ENCODE results near the gene GRHPR.

Gene GRHPR

DNA sequence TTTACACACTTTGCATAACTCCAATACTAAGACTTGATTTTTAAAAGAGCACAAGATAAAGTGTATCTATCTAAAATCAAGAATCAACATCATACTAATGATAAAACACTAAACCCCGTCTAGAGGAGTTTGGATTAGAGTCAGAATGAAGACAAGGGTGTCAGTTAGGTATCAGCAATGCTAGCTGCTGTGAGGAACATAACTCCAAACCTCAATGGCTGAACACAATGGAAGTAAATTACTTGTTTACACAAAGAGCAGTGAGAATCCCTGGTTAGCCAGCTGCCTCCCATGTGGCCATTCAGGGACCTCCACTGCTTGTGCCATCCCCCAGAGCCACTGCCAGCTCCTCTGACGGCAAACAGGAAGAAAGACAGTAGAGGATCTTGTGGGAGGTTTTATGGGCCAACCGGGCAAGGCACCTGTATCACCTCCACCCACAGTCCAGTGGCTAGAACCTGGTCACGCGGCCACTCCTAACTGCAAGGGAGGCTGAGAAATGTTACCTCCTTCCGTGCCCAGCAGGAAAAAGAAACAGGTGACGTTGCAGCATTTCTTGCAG is 24.0 kb upstream of the GRHPR start:
- no peak for DNase-seq (ENCODE audit: low spot score)

DNA sequence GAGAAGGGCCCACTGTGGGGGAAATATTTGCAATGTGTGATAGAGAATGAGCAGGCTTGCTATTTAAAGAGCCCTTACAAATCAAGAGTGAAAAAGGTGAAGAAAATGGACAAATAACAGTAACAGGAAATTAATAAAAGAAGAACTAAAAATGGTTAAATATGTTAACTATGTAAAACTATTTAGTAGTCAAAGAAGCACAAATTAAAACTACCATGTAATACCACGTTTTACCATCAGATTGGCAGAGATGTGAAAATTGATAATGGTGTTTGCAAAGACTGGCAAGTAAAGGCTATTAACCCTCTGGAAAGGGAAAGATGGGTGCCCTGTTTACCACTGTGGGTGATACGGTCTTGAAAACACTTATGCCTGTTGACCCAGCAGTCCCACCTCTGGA is 23.2 kb upstream of the GRHPR start:
- DNase-seq (ENCODE audit: low spot score), result no peak

DNA sequence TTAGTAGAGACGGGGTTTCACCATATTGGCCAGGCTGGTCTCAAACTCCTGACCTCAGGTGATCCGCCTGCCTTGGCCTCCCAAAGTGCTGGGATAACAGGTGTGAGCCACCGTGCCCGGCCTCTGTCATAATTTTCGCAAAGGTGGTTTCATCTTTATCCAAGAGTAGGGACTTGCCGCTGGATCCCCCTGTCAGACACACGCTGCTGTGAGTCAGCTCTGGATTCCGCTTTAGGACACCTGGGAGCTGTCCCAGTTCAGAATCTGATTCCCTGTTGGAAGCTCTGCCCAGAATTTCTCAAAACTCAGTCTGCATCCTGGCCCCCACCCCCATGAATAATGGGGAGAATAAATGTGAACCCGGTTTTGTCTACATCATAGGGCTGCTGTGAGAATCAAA is 17.9 kb upstream of the GRHPR start:
- no peak for DNase-seq (ENCODE audit: low spot score)

DNA sequence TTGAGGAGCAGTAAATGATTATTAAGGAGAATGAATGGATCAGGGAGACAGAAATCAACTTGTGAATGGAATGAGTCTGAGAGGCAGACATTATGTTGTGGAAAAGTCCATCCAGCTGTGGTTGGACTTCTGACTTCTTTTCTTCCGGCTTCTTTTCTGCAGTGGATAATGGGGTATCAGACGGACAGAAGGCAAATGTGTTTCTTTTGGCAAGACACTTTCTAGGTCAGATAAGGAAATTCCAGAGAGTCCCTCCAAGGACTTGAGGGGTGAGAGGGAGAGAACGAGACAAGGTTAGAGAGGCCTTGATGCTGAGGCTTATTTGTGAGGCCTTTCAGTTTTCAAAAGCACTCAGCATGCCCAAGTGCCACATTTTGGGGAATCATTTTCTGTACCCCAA is 17.1 kb upstream of the GRHPR start:
- no peak for DNase-seq (ENCODE audit: low spot score)

DNA sequence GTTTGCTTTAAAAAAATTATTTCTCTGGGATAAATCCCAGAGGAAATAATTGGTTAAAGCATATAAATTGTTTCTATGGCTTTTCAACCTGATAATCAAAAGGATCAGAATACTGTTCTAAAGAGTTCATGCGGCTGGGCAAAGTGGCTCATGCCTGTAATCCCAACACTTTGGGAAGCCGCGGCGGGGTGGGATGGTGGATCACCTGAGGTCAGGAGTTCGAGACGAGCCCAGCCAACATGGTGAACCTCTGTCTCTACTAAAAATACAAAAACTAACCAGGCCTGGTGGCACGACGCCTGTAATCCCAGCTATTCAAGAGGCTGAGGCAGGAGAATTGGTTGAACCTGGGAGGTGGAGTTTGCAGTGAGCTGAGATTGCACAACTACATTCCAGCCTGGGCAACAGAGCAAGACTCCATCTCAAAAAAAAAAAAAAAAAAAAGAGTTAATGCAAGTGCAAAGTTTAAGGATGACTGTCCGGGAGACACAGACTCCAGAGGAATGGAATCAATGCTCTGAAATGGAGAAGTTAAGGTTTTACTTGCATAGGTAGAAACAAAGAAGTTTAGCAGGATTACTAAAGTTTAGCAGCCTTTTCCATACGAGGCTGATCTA is 16.6 kb upstream of the GRHPR start:
- no peak for DNase-seq (ENCODE audit: low spot score)

DNA sequence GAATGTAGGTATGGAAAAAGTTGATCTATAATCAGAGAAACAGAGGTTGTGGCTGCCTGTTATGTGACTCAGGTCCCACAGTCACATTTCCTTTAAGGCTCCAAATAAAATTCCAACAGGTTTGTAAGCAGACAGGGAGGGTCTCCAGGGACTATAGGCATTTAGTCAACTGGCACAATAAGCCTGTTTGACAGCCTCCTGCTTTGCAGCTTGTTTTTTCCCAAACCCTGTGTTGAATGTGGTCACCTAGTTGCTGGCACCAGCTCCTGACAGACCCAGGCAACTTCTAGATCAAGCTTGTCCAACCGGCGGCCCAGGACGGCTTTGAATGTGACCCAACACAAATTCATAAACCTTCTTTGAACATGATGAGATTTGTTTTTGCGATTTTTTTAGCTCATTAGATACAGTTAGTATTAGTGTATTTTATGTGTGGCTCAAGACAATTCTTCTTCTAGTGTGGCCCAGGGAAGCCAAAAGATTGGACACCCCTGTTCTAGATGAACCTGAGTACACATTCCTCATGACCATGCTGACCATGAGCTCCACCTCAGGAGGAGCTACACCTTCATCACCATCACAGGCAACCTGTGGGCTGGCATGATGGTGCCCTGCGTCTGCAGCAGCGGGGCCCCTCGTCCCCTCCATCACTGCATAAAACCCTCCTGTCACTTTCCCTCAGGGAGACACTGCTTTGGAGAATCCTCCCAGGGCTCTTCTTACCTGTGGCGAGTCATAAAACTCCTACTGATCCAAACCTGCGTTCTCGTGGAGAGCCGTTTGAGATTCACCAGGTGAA is 15.7 kb upstream of the GRHPR start:
- DNase-seq (ENCODE audit: low spot score), result no peak

DNA sequence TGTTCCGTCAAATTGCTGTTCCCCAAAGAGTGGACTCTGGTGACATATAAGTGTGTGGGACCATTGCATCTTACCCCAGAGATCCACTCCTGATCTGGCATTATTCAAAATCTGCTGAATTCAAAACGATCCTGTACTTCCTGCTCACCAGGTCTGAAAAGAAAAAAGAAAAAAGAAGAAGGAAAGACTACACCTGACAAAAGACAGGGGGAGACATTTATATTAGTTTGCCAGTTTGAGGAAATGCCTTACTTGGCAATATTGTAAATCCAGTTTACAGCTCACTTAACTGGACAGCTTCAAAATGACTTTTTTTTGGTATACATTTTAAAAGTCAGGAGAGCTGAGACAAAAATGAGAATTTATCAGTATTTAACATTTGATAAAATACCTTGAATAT is 15.0 kb upstream of the GRHPR start:
- DNase-seq (ENCODE audit: low spot score), result no peak

DNA sequence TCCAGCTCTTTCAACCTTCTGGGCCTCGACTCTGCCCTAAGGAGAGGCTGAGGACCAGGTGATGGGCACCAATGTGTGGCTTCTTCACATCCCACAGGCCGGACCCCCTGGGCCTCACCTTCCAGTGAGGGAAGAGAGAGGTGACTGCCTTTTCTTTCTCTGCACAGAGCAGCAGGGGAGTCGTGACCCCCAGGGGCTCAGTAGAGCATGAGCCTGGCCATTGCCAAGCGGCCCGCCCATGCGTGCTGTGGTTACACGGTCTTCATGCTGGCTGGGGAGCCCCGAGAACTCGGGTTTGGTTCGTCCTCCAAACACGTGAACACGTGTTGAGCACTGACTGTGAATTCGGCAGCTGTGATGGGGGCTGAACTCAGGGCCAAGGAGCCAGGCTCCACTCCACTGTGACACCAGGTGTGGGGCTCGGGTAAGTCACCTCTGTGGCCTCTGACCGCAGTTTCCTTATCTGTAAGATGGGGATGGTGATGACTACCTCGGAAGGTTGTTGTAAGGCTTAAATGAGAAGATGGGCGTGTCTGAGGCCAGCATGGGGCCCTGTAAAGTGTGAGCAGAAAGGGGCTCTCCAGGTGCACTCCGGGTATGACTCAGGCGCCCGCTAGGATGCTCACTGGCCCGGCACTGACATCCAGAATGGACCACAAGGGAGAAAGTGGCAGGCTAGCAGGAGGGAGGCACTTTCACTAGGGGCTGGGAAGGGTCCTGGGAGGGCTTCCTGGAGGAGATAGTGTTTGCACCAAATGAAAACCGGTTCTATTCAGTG is 13.4 kb upstream of the GRHPR start:
- DNase-seq (ENCODE audit: low spot score), result no peak

DNA sequence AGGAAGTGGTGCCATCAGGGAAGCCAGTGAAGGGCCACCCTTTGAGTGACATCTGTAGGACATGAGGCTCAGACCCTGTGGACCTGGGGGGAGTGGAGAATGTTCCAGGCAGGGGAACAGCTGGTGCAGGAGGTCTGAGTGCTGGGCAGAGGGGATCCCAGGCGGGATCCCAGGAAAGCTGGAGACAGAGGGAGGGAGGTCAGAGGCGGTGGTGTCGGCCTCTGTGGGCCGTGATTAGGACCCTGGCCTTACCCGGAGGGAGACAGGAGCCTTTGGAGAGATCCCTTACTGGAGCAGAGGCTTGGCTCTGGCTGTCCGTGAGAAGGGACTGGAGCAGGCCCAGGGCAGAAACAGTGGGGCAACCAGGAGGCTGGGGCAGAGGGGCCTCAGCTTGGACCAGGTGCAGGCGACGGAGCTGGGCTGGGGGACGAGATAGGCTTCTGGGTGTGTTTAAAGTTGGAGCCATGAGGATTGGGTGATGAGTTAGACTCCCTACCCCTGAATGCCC is 12.1 kb upstream of the GRHPR start:
- no peak for DNase-seq (ENCODE audit: low spot score)

DNA sequence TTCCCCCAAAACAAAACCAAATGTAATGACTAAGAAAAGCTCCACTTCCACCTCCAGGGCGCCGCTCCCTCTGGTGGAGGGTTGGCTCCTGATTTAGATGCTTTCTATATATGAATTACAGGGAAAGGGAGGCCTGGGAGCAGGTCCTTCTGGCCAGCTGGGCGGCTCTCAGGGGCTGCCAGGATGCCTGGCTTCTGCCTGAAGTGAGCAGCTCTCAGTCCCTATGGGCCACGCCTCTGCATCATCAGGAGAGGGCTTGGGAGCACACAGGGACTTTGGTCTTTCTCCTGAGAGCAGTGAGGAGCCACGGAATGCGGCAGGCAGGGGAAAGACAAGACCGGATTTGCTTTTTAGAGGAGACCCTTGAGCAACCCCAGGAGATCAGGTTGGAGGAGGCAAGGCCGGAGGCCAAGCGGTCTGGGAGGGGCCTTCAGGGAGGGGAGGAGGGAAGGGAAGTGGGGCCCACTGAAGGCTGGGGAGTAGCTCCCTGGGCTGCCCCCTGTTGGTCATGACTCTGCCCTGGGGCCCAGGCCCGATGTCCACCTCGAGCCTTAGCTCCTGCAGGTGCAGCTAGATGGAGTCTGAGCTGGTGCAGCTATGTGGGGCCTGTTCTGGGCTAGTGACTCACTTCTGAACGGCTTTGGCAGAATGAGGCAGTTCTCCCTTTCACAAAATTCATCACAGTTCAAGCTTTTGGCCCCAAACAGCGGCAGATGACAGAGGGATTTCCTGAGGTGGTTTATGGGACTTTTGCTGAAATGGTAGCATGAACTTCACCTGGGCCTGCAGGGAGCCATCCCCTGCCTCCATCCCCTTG is 11.3 kb upstream of the GRHPR start:
- peak; percentile 52 for DNase-seq (ENCODE audit: low spot score)

DNA sequence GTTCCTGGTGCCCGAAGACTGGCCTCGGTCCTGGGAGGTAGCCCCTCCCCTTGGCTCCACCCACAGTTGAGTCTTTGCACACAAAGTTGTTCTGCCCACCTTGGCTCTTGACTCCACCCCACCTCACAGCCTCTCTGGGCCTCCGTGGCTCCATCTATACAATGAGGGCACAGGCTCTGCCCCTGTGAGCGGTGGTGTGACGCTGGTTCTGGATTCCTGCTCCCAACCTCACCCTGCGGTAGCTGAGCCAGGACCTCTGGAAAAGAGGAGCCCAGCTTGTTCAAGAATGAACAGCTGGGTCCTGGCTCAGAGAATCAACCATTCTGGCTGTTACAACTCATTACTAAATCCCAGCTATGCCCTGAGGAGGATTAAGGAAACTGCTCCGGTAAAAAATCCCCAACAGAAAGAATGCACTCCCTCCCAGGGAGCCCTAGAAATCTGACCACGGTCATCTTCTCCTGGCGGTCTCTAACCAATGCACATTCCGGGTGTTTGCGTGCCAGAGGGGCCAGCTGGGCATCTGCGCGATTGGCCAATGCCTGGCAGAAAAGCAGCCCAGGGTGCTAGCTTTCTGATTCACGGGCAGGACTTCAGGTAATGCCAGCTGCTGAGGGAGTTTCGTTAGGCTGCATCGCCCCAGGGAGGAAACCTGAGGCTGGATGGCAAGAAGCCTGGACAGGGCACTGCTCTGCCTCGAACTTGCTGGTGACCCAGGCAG is 9.9 kb upstream of the GRHPR start:
- DNase-seq (ENCODE audit: low spot score), result peak; percentile 27

DNA sequence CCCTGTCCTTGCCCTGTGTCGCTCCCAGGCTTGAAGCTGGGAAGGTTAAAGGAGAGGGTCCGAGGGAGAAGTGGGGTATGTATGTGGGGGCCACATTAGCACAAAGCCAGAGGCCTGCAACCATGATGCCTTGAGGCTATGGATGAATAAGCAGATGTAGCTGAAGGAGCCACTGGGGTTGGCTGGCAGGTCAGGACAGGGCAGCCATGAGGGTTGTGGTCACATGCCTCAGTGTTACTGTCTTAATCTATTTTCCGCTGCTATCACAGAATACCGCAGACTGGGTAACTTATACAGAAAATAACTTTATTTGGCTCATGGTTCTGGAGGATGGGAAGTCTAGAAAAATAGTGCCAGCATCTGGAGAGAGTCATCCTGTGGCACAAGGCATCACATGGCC is 9.2 kb upstream of the GRHPR start:
- no peak for DNase-seq (ENCODE audit: low spot score)

DNA sequence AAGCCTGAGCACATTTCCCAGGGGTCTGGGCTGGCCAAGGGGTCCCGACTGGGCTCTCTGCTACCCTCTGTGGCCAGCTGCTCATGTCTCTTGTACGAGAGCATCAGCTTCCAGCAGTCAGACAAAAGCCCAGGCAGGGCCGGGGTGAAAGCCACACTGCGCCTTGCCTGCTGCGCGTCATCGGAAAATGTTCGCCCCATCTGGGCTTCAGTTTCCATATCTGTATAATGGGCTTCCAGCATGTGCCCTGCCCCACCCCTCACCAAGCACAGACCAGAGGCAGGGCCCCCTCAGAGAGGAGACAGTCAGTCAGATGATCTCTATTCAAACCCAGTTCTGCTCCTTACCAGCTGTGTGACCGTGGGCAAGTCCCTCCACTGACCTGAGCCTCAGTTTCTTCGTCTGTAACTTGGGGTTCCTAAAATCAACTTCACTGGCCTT is 8.0 kb upstream of the GRHPR start:
- DNase-seq (ENCODE audit: low spot score), result no peak

DNA sequence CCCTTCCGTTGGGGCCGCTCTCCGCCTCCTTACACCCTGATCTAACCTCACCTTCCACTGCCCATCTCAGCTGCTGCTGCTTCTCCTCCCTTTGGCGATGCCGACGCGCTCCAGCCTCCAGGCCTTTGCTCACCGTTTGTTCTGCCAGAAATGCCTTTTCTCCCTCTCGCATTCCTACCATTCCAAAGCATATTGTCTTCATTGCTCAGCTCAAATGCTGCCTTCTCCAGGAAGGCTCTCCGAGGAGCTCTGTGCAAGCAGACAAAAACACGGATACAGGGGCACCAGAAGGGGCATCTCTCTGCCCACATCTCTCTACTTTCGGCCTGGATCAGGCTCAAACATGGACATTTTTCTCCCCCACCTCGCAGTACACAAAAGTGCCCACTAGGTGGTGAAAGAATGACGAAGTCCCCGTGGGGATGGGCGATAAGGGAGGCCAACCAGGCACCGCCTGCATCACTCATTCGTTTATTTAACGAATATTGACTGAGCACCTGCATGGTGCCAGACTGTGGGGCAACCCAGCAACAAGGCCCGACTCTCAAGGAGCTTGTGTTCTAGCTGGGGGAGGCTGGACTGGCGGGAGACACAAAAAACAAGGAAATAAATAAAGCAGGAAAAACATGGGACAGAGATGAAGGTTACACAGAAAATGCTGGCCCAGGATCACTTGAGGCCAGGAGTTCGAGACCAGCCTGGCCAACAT is 7.3 kb upstream of the GRHPR start:
- peak; percentile 81 for DNase-seq (ENCODE audit: low spot score)

DNA sequence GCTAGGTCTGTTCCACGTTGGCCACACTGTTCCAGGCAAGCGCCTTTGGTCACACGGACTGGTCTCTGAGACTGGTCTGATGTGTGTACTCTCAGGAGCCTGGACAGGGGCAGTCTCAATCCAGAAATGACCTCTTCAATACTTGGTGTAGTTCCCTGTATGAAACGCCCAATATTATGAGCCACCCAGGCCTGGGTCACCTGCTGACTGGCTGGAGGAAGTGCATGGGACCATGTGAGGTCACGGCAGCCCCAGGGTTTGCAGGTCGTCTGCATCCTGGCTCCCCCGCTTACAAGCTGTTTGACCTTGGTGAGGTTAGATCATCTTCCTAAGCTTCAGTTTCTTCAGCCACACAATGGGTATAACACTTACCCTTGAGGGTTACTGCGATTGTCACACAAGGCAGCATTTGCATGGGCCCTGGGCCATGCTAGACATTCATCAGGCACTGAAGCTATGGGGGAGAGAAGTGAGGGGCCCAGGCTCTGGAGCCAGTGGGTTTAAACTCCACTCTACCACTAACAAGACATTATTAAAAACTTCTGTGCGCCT is 5.2 kb upstream of the GRHPR start:
- DNase-seq (ENCODE audit: low spot score), result no peak

DNA sequence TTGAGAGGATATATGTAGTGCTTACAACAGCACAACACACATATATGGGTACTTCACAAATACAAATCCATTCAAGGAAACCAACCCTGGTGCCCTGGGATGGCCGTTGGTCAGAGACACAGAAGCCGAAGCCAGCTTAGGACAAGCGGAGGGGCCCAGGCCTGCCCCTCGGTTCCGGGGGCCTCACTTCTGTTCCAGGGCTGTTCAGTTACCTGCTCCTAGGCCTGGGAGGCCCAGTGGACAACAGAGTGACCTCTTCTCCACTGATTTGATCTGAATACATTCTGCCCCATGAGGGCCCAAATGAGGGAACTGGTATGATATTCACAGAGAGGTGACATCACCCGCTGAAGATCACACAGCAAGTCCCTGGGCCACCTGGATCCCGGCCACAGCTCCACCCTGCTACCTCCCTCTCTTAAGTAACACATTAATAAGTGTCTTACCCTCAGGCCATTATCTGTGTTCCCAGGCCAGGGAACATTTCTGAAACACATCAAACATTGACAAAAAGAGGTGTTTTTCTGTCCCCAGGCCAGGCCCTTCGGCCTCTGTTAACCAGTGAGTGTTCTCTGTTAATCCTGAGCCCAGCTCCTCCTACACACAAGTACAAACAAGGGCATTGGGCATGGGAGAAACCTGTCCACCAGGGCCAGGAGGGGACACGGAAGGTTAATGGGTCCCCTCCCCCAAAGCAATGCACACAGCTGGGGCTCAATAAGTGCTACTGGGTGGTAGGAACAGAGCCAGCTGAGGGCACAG is 4.5 kb upstream of the GRHPR start:
- no peak for DNase-seq (ENCODE audit: low spot score)

DNA sequence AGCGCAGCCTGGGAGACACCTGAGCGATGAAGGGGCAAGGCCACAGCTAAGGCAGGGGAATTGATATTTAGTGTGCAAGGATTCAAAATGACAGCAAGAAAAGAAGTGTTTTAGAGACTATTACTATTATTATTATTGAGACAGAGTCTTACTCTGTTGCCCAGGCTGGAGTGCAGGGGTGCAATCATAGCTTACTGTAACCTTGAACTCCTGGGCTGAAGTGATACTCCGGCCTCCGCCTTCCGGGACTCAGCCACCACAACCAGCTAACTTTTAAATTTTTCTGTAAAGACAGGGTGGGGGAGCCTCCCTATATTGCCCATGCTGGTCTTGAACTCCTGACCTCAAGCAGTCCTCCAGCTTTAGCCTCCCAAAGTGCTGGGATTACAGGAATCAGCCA is 3.3 kb upstream of the GRHPR start:
- no peak for DNase-seq (ENCODE audit: low spot score)

DNA sequence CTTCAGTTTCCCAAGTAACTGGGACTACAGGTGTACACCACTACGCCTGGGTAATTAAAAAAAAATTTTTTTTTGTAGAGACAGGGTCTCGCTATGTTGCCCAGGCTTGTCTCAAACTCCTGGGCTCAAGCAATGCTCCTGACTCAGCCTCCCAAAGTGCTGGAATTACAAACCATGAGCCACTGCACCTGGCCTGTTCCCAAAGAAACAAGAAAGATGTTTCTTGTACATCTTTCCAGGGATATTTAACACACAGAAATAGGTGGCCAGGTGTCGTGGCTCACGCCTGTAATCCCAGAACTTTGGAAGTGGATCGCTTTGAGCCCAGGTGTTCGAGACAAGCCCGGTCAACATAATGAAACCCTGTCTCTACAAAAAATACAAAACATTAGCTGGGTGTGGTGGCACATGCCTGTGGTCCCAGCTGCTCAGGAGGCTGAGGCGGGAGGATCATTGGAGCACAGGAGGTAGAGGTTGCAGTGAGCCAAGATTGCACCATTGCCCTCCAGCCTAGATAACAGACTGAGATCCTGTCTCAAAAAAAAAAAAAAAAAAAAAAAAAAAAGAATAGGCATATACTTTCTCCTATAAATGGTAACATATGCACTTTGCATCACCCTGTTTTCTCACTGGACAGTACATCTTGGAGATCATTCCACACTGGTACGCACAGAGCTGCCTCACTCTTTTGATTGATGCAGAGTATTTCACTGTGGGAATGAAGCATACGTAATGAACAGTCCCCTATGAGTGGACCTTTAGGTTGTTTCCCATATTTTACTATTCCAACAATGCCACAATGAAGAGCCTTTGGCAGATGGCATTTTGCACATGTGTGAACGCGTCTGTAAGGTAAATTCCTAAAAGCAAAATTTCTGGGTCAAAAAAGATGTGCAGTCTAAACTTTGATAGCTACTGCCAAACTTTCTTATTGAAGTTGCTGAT is 2.0 kb upstream of the GRHPR start:
- DNase-seq (ENCODE audit: low spot score), result no peak

Measured in hepatic stellate cell (primary cell).